Stimulated activated CD8-positive, alpha-beta memory T cell treated with anti-CD3 and anti-CD28 coated beads, Interleukin-12 subunit alpha, Interleukin-12 subunit beta, amount 100 ng/mL, for 24 hours (primary cell): ENCODE results near the gene DGKG.

Experiments used
- DNase-seq: peaks from one replicate; pipeline ENCODE4 v3.0.0-alpha.2; 2020; ENCODE audit errors: extremely low read depth

The DGKG gene

GRCh38 chr3:186367631-186368030, 5.6 kb upstream of the DGKG start:
- DNase-seq, result no peak

GRCh38 chr3:186366206-186366605, 4.2 kb upstream of the DGKG start:
- DNase-seq, result no peak

GRCh38 chr3:186365202-186365974, 3.4 kb upstream of the DGKG start:
- DNase-seq, result no peak

GRCh38 chr3:186362988-186363387, 954 bp upstream of the DGKG start:
- no peak for DNase-seq

GRCh38 chr3:186362537-186362842, 456 bp upstream of the DGKG start:
- no peak for DNase-seq

- no peak for DNase-seq
Measured at GRCh38 chr3:186361246-186361761, 730 bp downstream of the DGKG start.

- no peak for DNase-seq
Measured at GRCh38 chr3:186360779-186361178, 1.3 kb downstream of the DGKG start.

- no peak for DNase-seq
Measured at GRCh38 chr3:186359078-186359477, 3.0 kb downstream of the DGKG start.

- no peak for DNase-seq
Measured at GRCh38 chr3:186356152-186356551, 5.9 kb downstream of the DGKG start.

GRCh38 chr3:186354100-186354499, 7.9 kb downstream of the DGKG start:
- no peak for DNase-seq

- no peak for DNase-seq
Measured at GRCh38 chr3:186352369-186352768, 9.7 kb downstream of the DGKG start.

- no peak for DNase-seq
Measured at GRCh38 chr3:186342197-186342596, 19.8 kb downstream of the DGKG start.

GRCh38 chr3:186340204-186340603, 21.8 kb downstream of the DGKG start:
- DNase-seq, result no peak

- DNase-seq, result no peak
Measured at GRCh38 chr3:186339180-186339918, 22.7 kb downstream of the DGKG start.

GRCh38 chr3:186333256-186333655, 28.8 kb downstream of the DGKG start:
- DNase-seq, result no peak

- no peak for DNase-seq
Measured at GRCh38 chr3:186330772-186331460, 31.1 kb downstream of the DGKG start.

GRCh38 chr3:186329589-186329988, 32.4 kb downstream of the DGKG start:
- DNase-seq, result no peak

- DNase-seq, result no peak
Measured at GRCh38 chr3:186327912-186328487, 34.0 kb downstream of the DGKG start.

- no peak for DNase-seq
Measured at GRCh38 chr3:186322761-186323160, 39.3 kb downstream of the DGKG start.

- DNase-seq, result no peak
Measured at GRCh38 chr3:186321746-186322145, 40.3 kb downstream of the DGKG start.

GRCh38 chr3:186320862-186321568, 41.0 kb downstream of the DGKG start:
- DNase-seq, result no peak

- DNase-seq, result no peak
Measured at GRCh38 chr3:186319945-186320344, 42.1 kb downstream of the DGKG start.
